Liver (tissue), 9 donors: ENCODE results near the gene RCOR2. TPM values are rescaled to one million over a fixed set of nuclear protein-coding genes. Genes with fewer than 3 reads are reported as not detected.
"Not testable (repeated sequence)": the region's sequence is repeated elsewhere in the genome, so short reads cannot be mapped to it uniquely, and the experiment has no call there.

Source experiments
- DNase-seq: peaks from one replicate; pipeline ENCODE4 v3.0.0-alpha.2; 2017; ENCODE audit warnings: low spot score
- H3K27ac ChIP-seq, 2 donors: one replicate each; pipeline ENCODE4 v1.7.0; 2013; ENCODE audit warnings: inconsistent platforms in 2 of 2, low read length in 2 of 2, control low read depth in 1 of 2, low read depth in 1 of 2, mild to moderate bottlenecking in 1 of 2
- H3K27me3 ChIP-seq, 4 donors: one replicate each; pipeline versions ENCODE4 v1.6.1 to v1.7.0; 2013; ENCODE audit warnings: low read length in 3 of 4, inconsistent platforms in 1 of 4, mild to moderate bottlenecking in 1 of 4, moderate library complexity in 1 of 4; ENCODE audit not compliant: control insufficient read depth in 4 of 4, insufficient read depth in 4 of 4
- H3K36me3 ChIP-seq, 4 donors: one replicate each; pipeline versions ENCODE4 v1.6.1 to v1.7.0; 2013; ENCODE audit warnings: low read length in 3 of 4, mild to moderate bottlenecking in 3 of 4, low read depth in 1 of 4, moderate library complexity in 1 of 4; ENCODE audit not compliant: control insufficient read depth in 4 of 4, insufficient read depth in 3 of 4
- H3K4me1 ChIP-seq, 4 donors: one replicate each; pipeline versions ENCODE4 v1.6.1 to v1.7.0; 2013; ENCODE audit warnings: low read length in 3 of 4, mild to moderate bottlenecking in 3 of 4, moderate library complexity in 1 of 4; ENCODE audit not compliant: control insufficient read depth in 4 of 4, insufficient read depth in 4 of 4
- H3K4me3 ChIP-seq, 3 donors: one replicate each; pipeline versions ENCODE4 v1.6.1 to v1.7.0; 2013; ENCODE audit warnings: low read length in 3 of 3, control low read depth in 1 of 3, low read depth in 1 of 3, mild to moderate bottlenecking in 1 of 3
- H3K9ac ChIP-seq, 2 donors: one replicate each; pipeline ENCODE4 v1.7.0; 2013; ENCODE audit warnings: low read length in 2 of 2, mild to moderate bottlenecking in 2 of 2, moderate library complexity in 2 of 2, control low read depth in 1 of 2, low read depth in 1 of 2
- H3K9me3 ChIP-seq, 4 donors: one replicate each; pipeline versions ENCODE4 v1.6.1 to v1.7.0; 2013; ENCODE audit warnings: low read length in 3 of 4; ENCODE audit not compliant: control insufficient read depth in 4 of 4
- CTCF ChIP-seq: fragments of 150-350 bp; IDR thresholded peaks from 2 replicates; pipeline ENCODE4 v1.5.1; 2017; ENCODE audit warnings: improper control_type of control experiment, low read depth, low read length; ENCODE audit not compliant: missing input control
- EGR1 ChIP-seq, 2 donors: IDR thresholded peaks; 2 replicates each; pipeline ENCODE4 v1.6.1; 2016 to 2018; ENCODE audit warnings: antibody characterized with exemption in 2 of 2, low read depth in 2 of 2
- FOXA1 ChIP-seq: IDR thresholded peaks from 2 replicates; pipeline ENCODE4 v1.6.1; 2016; ENCODE audit warnings: antibody characterized with exemption
- FOXA2 ChIP-seq: IDR thresholded peaks from 2 replicates; pipeline ENCODE4 v1.6.1; 2016; ENCODE audit warnings: antibody characterized with exemption
- GABPA ChIP-seq, 2 donors: IDR thresholded peaks in 1 of 2; conservative IDR thresholded peaks in 1 of 2; 2 replicates each; pipeline ENCODE4 v1.6.1; 2016; ENCODE audit warnings: antibody characterized with exemption in 2 of 2, mild to moderate bottlenecking in 1 of 2, moderate library complexity in 1 of 2
- HNF4A ChIP-seq, 2 donors: conservative IDR thresholded peaks; 2 replicates each; pipeline ENCODE4 v1.6.1; 2016; ENCODE audit warnings: antibody characterized with exemption in 2 of 2, mild to moderate bottlenecking in 2 of 2
- HNF4G ChIP-seq: IDR thresholded peaks from 2 replicates; pipeline ENCODE4 v1.6.1; 2016; ENCODE audit warnings: antibody characterized with exemption
- JUND ChIP-seq, 2 donors: IDR thresholded peaks; 2 replicates each; pipeline ENCODE4 v1.6.1; 2016; ENCODE audit warnings: antibody characterized with exemption in 2 of 2
- NR2F2 ChIP-seq: IDR thresholded peaks from 2 replicates; pipeline ENCODE4 v1.6.1; 2016; ENCODE audit warnings: antibody characterized with exemption
- RAD21 ChIP-seq, 2 donors: IDR thresholded peaks; 2 replicates each; pipeline ENCODE4 v1.6.1; 2016; ENCODE audit warnings: antibody characterized with exemption in 2 of 2, mild to moderate bottlenecking in 2 of 2
- REST ChIP-seq: IDR thresholded peaks from 2 replicates; pipeline ENCODE4 v1.6.1; 2016; ENCODE audit warnings: antibody characterized with exemption, mild to moderate bottlenecking
- RXRA ChIP-seq, 2 donors: IDR thresholded peaks; 2 replicates each; pipeline ENCODE4 v1.6.1; 2017 to 2018; ENCODE audit warnings: antibody characterized with exemption in 2 of 2, mild to moderate bottlenecking in 1 of 2
- SP1 ChIP-seq: IDR thresholded peaks from 2 replicates; pipeline ENCODE4 v1.6.1; 2018; ENCODE audit warnings: antibody characterized with exemption, mild to moderate bottlenecking
- TAF1 ChIP-seq: conservative IDR thresholded peaks from 2 replicates; pipeline ENCODE4 v1.6.1; 2016; ENCODE audit warnings: antibody characterized with exemption, mild to moderate bottlenecking
- YY1 ChIP-seq: IDR thresholded peaks from 2 replicates; pipeline ENCODE4 v1.6.1; 2016; ENCODE audit warnings: antibody characterized with exemption, mild to moderate bottlenecking
- ZBTB33 ChIP-seq: IDR thresholded peaks from 2 replicates; pipeline ENCODE4 v1.6.1; 2016; ENCODE audit warnings: antibody characterized with exemption
- WGBS: extraction: QIAGEN DNeasy Blood & Tissue Kit; methylation state at CpG from one replicate; pipeline ENCODE4 v1.1.7; 2013; 5-methylcytosine and 5-hydroxymethylcytosine counted together
- polyA plus RNA-seq, 2 donors: library from polyadenylated mRNA; stranded (reverse) in 1 of 2; unstranded in 1 of 2; fragments of 200-250 nt in 1 of 2; fragments of >200 nt in 1 of 2; fragmentation: Nextera tagmentation in 1 of 2; extraction: Ambion mirVana in 1 of 2; gene quantifications; one replicate each; pipeline versions ENCODE4 v1.2.1 to v1.2.3, GENCODE V29; 2013 to 2015
- total RNA-seq, 2 donors: library from RNA; depleted of rRNA; stranded (reverse); fragments of >200 nt; gene quantifications; one replicate each; pipeline ENCODE4 v1.2.3, GENCODE V29; 2014
- TF ChIP-seq, protein P1 (sequence below): IDR thresholded peaks from 2 replicates; pipeline ENCODE4 v1.6.1; 2016; ENCODE audit warnings: antibody characterized with exemption
- donor health status: healthy.
- donor health status: healthy.
- donor health status: healthy.
- donor health status: healthy.
- donor health status: healthy.

RCOR2 gene
- total and polyA plus RNA-seq, 4 donors: 0.05 to 0.19 TPM; not detected in 2

GRCh38 chr11:63867511-63867910 lies 49.5 kb downstream of the RCOR2 start (continued):
- TF ChIP-seq ZBTB33 (no peak), NR2F2 (no peak)

DNA sequence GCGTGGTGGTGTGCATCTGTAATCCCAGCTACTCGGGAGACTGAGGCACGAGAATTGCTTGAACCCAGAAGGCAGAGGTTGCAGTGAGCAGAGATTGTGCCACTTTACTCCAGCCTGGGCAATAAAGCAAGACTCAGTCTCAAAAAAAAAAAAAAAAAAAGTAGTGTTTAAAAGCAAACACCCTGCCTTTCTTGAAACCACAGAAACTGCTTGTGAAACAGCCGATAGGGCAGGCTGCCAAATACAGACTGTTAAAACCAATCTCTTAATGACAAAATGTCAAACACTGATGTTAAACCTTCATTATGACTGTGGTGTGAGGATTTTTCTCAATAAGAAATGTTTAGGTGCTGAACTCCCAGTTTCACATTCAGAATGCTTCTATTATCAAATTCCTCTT lies 50.8 kb downstream of the RCOR2 start:
- no peak for TF ChIP-seq HNF4G
- TF ChIP-seq JUND (IDR thresholded peaks at IDR 0.05): no peak
- peak in 1 of 2 donors; percentile 24 for TF ChIP-seq RAD21 (IDR thresholded peaks at IDR 0.05)
- no peak for TF ChIP-seq FOXA2
- no peak for TF ChIP-seq HNF4A (conservative IDR thresholded peaks at IDR 0.05)
- TF ChIP-seq FOXA1: no peak
- 34% methylated on average over 4 of the region's 4 CpGs for WGBS
- no peak for DNase-seq
- Histone ChIP-seq H3K4me1 (peaks cover 2 to 39% (median 20%) of the 10 kb centered on the region in 4 donors), H3K9ac (no peak overlapping the region), H3K9me3 (no peaks in the 10 kb centered on the region), H3K27me3 (no peaks in the 10 kb centered on the region), H3K4me3 (no peak overlapping the region), H3K27ac (no peak overlapping the region), H3K36me3 (no peaks in the 10 kb centered on the region)

DNA sequence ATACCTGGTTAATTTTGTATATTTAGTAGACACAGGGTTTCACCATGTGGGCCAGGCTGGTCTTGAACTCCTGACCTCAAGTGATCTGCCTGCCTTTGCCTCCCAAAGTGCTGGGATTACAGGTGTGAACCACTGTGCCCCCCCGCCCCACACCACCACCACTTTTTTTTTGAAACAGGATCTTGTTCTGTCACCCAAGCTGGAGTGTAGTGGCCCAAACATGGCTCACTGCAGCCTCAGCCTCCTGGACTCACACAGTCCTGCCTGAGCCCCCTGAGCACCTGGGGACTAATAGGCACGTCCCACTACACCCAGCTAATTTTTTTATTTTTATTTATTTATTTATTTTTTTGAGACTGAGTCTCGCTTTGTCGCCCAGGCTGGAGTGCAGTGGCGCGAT lies 53.3 kb downstream of the RCOR2 start:
- peaks cover 2 to 22% (median 10%) of the 10 kb centered on the region in 4 donors for H3K4me1 ChIP-seq
- DNase-seq, H3K36me3 ChIP-seq, H3K9ac ChIP-seq, H3K9me3 ChIP-seq, H3K4me3 ChIP-seq, H3K27ac ChIP-seq, H3K27me3 ChIP-seq: not testable (repeated sequence)
- 98% methylated on average over 6 of the region's 6 CpGs for WGBS

DNA sequence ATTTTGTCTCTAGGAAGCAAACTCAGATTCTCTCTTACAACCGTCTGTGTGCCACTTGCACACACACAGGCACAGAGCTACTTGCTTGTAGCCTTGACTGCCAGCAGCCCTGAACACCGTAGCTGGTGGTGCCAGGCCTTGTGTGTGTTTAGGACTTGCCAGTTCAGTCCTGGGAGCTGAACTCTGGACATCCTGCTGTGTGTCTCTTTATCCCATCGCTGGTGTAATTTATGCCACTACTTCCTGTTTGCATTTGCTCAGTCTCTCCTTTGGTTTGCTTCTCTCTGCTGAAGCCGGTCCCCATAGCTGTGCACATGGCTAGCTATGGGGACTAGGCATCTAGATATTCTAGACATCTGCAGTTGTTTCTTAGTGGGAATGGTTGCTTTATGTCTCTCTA lies 54.0 kb downstream of the RCOR2 start:
- peak overlapping the region in 1 of 2 donors; percentile 43 for H3K27ac ChIP-seq
- DNase-seq: no peak
- H3K4me1 ChIP-seq: peaks cover 2 to 22% (median 10%) of the 10 kb centered on the region in 4 donors
- TF ChIP-seq HNF4A (conservative IDR thresholded peaks at IDR 0.05) (peak; percentile 83 to 89), CTCF (no peak), FOXA2 (peak; percentile 24), NR2F2 (no peak), HNF4G (no peak), ZBTB33 (peak; percentile 19), RXRA (IDR thresholded peaks at IDR 0.05) (peak; percentile 58 to 66), RAD21 (IDR thresholded peaks at IDR 0.05) (peak in 1 of 2 donors; percentile 46), REST (no peak), FOXA1 (no peak), EGR1 (IDR thresholded peaks at IDR 0.05; ENCODE audit: low read depth in 2 of 2) (peak in 1 of 2 donors; percentile 39), YY1 (peak; percentile 37), GABPA (IDR thresholded peaks at IDR 0.05 in 1 of 2, conservative IDR thresholded peaks at IDR 0.05 in 1 of 2) (peak; percentile 34 to 64), TAF1 (no peak), SP1 (peak; percentile 85), JUND (IDR thresholded peaks at IDR 0.05) (no peak)
- TF ChIP-seq, protein P1, sequence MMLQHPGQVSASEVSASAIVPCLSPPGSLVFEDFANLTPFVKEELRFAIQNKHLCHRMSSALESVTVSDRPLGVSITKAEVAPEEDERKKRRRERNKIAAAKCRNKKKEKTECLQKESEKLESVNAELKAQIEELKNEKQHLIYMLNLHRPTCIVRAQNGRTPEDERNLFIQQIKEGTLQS: no peak

More for the DNA sequence above, 54.0 kb downstream of the RCOR2 start:
- WGBS: 15% methylated on average over 4 of the region's 4 CpGs
- Histone ChIP-seq H3K27me3 (no peaks in the 10 kb centered on the region), H3K36me3 (no peaks in the 10 kb centered on the region), H3K4me3 (no peak overlapping the region), H3K9ac (no peak overlapping the region), H3K9me3 (no peaks in the 10 kb centered on the region)
